ENCODE results near the gene ITGB4.

ITGB4 gene

GRCh38 chr17:75704963-75705875, 16.0 kb upstream of the ITGB4 start:
- DNase-seq: no peak
- Mint-ChIP-seq H3K36me3 (peaks cover 41% of the 10 kb centered on the region), H3K4me3 (no peak overlapping the region), H3K27ac (peak overlapping the region; percentile 19), H3K4me1 (no peaks in the 10 kb centered on the region), H3K9me3 (no peaks in the 10 kb centered on the region), H3K27me3 (no peaks in the 10 kb centered on the region)
- CTCF ChIA-PET: interaction anchor here (0.8 to 1.3 kb wide), 2 partner anchors 48 to 72 kb away, joined by 3 read pairs; partner anchors contain the start of gene SMIM5

- peaks cover 4% of the 10 kb centered on the region for H3K27me3 Mint-ChIP-seq
- H3K4me1 Mint-ChIP-seq: no peaks in the 10 kb centered on the region
- H3K4me3 Mint-ChIP-seq: no peak overlapping the region
- peaks cover 41% of the 10 kb centered on the region for H3K36me3 Mint-ChIP-seq
- H3K27ac Mint-ChIP-seq: no peak overlapping the region
- no peak for DNase-seq
- CTCF ChIA-PET: interaction anchor here (0.8 to 1.3 kb wide), 2 partner anchors 47 to 73 kb away, joined by 3 read pairs; partner anchors contain the start of gene SMIM5
- no peaks in the 10 kb centered on the region for H3K9me3 Mint-ChIP-seq
Measured at GRCh38 chr17:75706042-75706728, 15.1 kb upstream of the ITGB4 start.

GRCh38 chr17:75707079-75707571, 14.1 kb upstream of the ITGB4 start:
- Mint-ChIP-seq H3K27ac (no peak overlapping the region), H3K36me3 (peaks cover 38% of the 10 kb centered on the region), H3K4me3 (no peak overlapping the region), H3K27me3 (peaks cover 5% of the 10 kb centered on the region), H3K9me3 (no peaks in the 10 kb centered on the region), H3K4me1 (no peaks in the 10 kb centered on the region)
- CTCF ChIA-PET: no interaction called here
- no peak for DNase-seq

GRCh38 chr17:75712446-75712845, 8.8 kb upstream of the ITGB4 start:
- Mint-ChIP-seq H3K36me3 (peaks cover 10% of the 10 kb centered on the region), H3K27ac (no peak overlapping the region), H3K27me3 (peaks cover 8% of the 10 kb centered on the region), H3K9me3 (no peaks in the 10 kb centered on the region), H3K4me1 (no peaks in the 10 kb centered on the region), H3K4me3 (no peak overlapping the region)
- CTCF ChIA-PET: no interaction called here
- DNase-seq: no peak

GRCh38 chr17:75719732-75720131, 1.5 kb upstream of the ITGB4 start:
- CTCF ChIA-PET: interaction anchor here (1.1 to 1.5 kb wide), 2 partner anchors 28 to 87 kb away, joined by 3 to 7 read pairs; partner anchors contain the start of gene SMIM5
- Mint-ChIP-seq H3K4me3 (peak overlapping the region; percentile 67), H3K4me1 (peaks cover 5% of the 10 kb centered on the region), H3K27me3 (peaks cover 51% of the 10 kb centered on the region), H3K9me3 (no peaks in the 10 kb centered on the region), H3K27ac (no peak overlapping the region), H3K36me3 (no peaks in the 10 kb centered on the region)
- DNase-seq: no peak

GRCh38 chr17:75721463-75722011, 278 bp downstream of the ITGB4 start:
- Mint-ChIP-seq H3K36me3 (no peaks in the 10 kb centered on the region), H3K4me3 (peak overlapping the region; percentile 53), H3K27me3 (peaks cover 51% of the 10 kb centered on the region), H3K27ac (no peak overlapping the region), H3K9me3 (no peaks in the 10 kb centered on the region), H3K4me1 (peaks cover 5% of the 10 kb centered on the region)
- CTCF ChIA-PET: interaction anchor here (1.4 to 1.5 kb wide), 3 partner anchors 29 to 88 kb away, joined by 3 to 4 read pairs (median 4); no protein-coding TSS in a partner anchor
- DNase-seq: no peak

GRCh38 chr17:75722076-75722475, 817 bp downstream of the ITGB4 start:
- Mint-ChIP-seq H3K4me3 (peak overlapping the region; percentile 53), H3K27ac (no peak overlapping the region), H3K9me3 (no peaks in the 10 kb centered on the region), H3K27me3 (peaks cover 50% of the 10 kb centered on the region), H3K4me1 (peaks cover 5% of the 10 kb centered on the region), H3K36me3 (no peaks in the 10 kb centered on the region)
- CTCF ChIA-PET: interaction anchor here (1.4 kb wide), 2 partner anchors 87 to 88 kb away, joined by 3 to 4 read pairs; no protein-coding TSS in a partner anchor
- DNase-seq: no peak

GRCh38 chr17:75722542-75723095, 1.4 kb downstream of the ITGB4 start:
- Mint-ChIP-seq H3K27ac (no peak overlapping the region), H3K27me3 (peaks cover 46% of the 10 kb centered on the region), H3K36me3 (no peaks in the 10 kb centered on the region), H3K9me3 (no peaks in the 10 kb centered on the region), H3K4me3 (no peak overlapping the region), H3K4me1 (peaks cover 5% of the 10 kb centered on the region)
- CTCF ChIA-PET: no interaction called here
- no peak for DNase-seq

GRCh38 chr17:75723171-75723930, 2.1 kb downstream of the ITGB4 start:
- peaks cover 38% of the 10 kb centered on the region for H3K27me3 Mint-ChIP-seq
- H3K36me3 Mint-ChIP-seq: no peaks in the 10 kb centered on the region
- H3K4me1 Mint-ChIP-seq: peaks cover 5% of the 10 kb centered on the region
- CTCF ChIA-PET: interaction anchor here (0.6 kb wide), 1 partner anchor 520 kb away, joined by 3 read pairs; no protein-coding TSS in a partner anchor
- H3K9me3 Mint-ChIP-seq: no peaks in the 10 kb centered on the region
- no peak for DNase-seq
- H3K4me3 Mint-ChIP-seq: no peak overlapping the region
- no peak overlapping the region for H3K27ac Mint-ChIP-seq

- CTCF ChIA-PET: no interaction called here
- no peak overlapping the region for H3K4me3 Mint-ChIP-seq
- no peaks in the 10 kb centered on the region for H3K36me3 Mint-ChIP-seq
- no peak for DNase-seq
- no peak overlapping the region for H3K27ac Mint-ChIP-seq
- H3K4me1 Mint-ChIP-seq: peaks cover 5% of the 10 kb centered on the region
- peaks cover 29% of the 10 kb centered on the region for H3K27me3 Mint-ChIP-seq
- no peaks in the 10 kb centered on the region for H3K9me3 Mint-ChIP-seq
Measured at GRCh38 chr17:75724016-75725003, 3.1 kb downstream of the ITGB4 start.

GRCh38 chr17:75725504-75725903, 4.2 kb downstream of the ITGB4 start:
- no peak for DNase-seq
- no peaks in the 10 kb centered on the region for H3K36me3 Mint-ChIP-seq
- peaks cover 3% of the 10 kb centered on the region for H3K4me1 Mint-ChIP-seq
- CTCF ChIA-PET: interaction anchor here (0.6 to 1.1 kb wide), 2 partner anchors 19 to 50 kb away, joined by 3 to 5 read pairs; no protein-coding TSS in a partner anchor
- peaks cover 17% of the 10 kb centered on the region for H3K27me3 Mint-ChIP-seq
- H3K4me3 Mint-ChIP-seq: no peak overlapping the region
- no peak overlapping the region for H3K27ac Mint-ChIP-seq
- H3K9me3 Mint-ChIP-seq: no peaks in the 10 kb centered on the region

GRCh38 chr17:75727391-75727790, 6.1 kb downstream of the ITGB4 start:
- CTCF ChIA-PET: interaction anchor here (1.6 kb wide), 1 partner anchor 20 kb away, joined by 5 read pairs; no protein-coding TSS in a partner anchor
- H3K27me3 Mint-ChIP-seq: peaks cover 6% of the 10 kb centered on the region

More at GRCh38 chr17:75727391-75727790, 6.1 kb downstream of the ITGB4 start:
- Mint-ChIP-seq H3K4me1 (no peaks in the 10 kb centered on the region), H3K27ac (no peak overlapping the region), H3K4me3 (no peak overlapping the region), H3K36me3 (no peaks in the 10 kb centered on the region), H3K9me3 (no peaks in the 10 kb centered on the region)
- DNase-seq: no peak

Data from activated naive CD4-positive, alpha-beta T cell treated with anti-CD3 and anti-CD28 coated beads, Interleukin-2, amount 10 ng/mL, durations not matched to agents 7 days and 5 days (primary cell).